ENCODE data around the gene ADARB2.
"Not testable (repeated sequence)": the region's sequence is repeated elsewhere in the genome, so short reads cannot be mapped to it uniquely, and the experiment has no call there.

- TF ChIP-seq, protein P1, sequence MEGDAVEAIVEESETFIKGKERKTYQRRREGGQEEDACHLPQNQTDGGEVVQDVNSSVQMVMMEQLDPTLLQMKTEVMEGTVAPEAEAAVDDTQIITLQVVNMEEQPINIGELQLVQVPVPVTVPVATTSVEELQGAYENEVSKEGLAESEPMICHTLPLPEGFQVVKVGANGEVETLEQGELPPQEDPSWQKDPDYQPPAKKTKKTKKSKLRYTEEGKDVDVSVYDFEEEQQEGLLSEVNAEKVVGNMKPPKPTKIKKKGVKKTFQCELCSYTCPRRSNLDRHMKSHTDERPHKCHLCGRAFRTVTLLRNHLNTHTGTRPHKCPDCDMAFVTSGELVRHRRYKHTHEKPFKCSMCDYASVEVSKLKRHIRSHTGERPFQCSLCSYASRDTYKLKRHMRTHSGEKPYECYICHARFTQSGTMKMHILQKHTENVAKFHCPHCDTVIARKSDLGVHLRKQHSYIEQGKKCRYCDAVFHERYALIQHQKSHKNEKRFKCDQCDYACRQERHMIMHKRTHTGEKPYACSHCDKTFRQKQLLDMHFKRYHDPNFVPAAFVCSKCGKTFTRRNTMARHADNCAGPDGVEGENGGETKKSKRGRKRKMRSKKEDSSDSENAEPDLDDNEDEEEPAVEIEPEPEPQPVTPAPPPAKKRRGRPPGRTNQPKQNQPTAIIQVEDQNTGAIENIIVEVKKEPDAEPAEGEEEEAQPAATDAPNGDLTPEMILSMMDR (IDR thresholded peaks at IDR 0.05), result not testable (repeated sequence)
- not testable (repeated sequence) for TF ChIP-seq ZFX (IDR thresholded peaks at IDR 0.05; ENCODE audit: borderline replicate concordance)
Observed at GRCh38 chr10:1414346-1414745, 323.0 kb downstream of the ADARB2 start.
